HEK293 (cell line): ENCODE results near the gene SLC29A3.
A peak's percentile ranks its signal among the peaks of the same experiment; 100 is the strongest.

Source experiments
- GLI2 ChIP-seq: fragments of 450-650 bp; formaldehyde crosslinking; IDR thresholded peaks from 2 replicates; pipeline ENCODE4; 2017; ENCODE audit warnings: missing biosample characterization, missing genetic modification characterization, low read depth, borderline replicate concordance
- GLI4 ChIP-seq: fragments of 450-650 bp; formaldehyde crosslinking; IDR thresholded peaks from 2 replicates; pipeline ENCODE4 v1.5.1; 2016; ENCODE audit warnings: missing biosample characterization, missing genetic modification characterization
- GLIS1 ChIP-seq: fragments of 450-650 bp; formaldehyde crosslinking; IDR thresholded peaks from 2 replicates; pipeline ENCODE4 v1.5.1; 2016; ENCODE audit warnings: missing biosample characterization, missing genetic modification characterization
- IKZF3 ChIP-seq: fragments of 450-650 bp; IDR thresholded peaks from 2 replicates; pipeline ENCODE4 v1.5.0; 2018; ENCODE audit warnings: missing biosample characterization, mild to moderate bottlenecking, missing genetic modification characterization, moderate library complexity
- PRDM1 ChIP-seq: fragments of 450-650 bp; formaldehyde crosslinking; IDR thresholded peaks from 2 replicates; pipeline ENCODE4; 2016; ENCODE audit warnings: missing biosample characterization, missing genetic modification characterization
- SP3 ChIP-seq: fragments of 450-650 bp; formaldehyde crosslinking; IDR thresholded peaks from 2 replicates; pipeline ENCODE4 v1.5.1; 2016; ENCODE audit warnings: missing biosample characterization, missing genetic modification characterization
- SP7 ChIP-seq: fragments of 450-650 bp; formaldehyde crosslinking; IDR thresholded peaks from 2 replicates; pipeline ENCODE4 v1.5.1; 2016; ENCODE audit warnings: missing biosample characterization, missing genetic modification characterization
- ZBTB26 ChIP-seq: fragments of 450-650 bp; formaldehyde crosslinking; optimal IDR thresholded peaks from 2 replicates; pipeline ENCODE3; 2016; ENCODE audit warnings: missing biosample characterization, mild to moderate bottlenecking, missing genetic modification characterization
- ZFHX2 ChIP-seq: fragments of 450-650 bp; formaldehyde crosslinking; conservative IDR thresholded peaks from 2 replicates; pipeline ENCODE4 v1.5.1; 2016; ENCODE audit warnings: missing biosample characterization, missing genetic modification characterization
- ZFP3 ChIP-seq: fragments of 450-650 bp; formaldehyde crosslinking; IDR thresholded peaks from 2 replicates; pipeline ENCODE4 v1.5.1; 2016; ENCODE audit warnings: low read depth, missing biosample characterization, missing genetic modification characterization
- ZIC2 ChIP-seq: fragments of 450-650 bp; formaldehyde crosslinking; IDR thresholded peaks from 2 replicates; pipeline ENCODE4 v1.5.1; 2016; ENCODE audit warnings: missing biosample characterization, missing genetic modification characterization
- ZNF132 ChIP-seq: fragments of 450-650 bp; formaldehyde crosslinking; IDR thresholded peaks from 2 replicates; pipeline ENCODE4 v1.5.1; 2017; ENCODE audit warnings: missing biosample characterization, missing genetic modification characterization, borderline replicate concordance
- ZNF140 ChIP-seq: fragments of 450-650 bp; formaldehyde crosslinking; IDR thresholded peaks from 2 replicates; pipeline ENCODE4 v1.5.1; 2016; ENCODE audit warnings: missing biosample characterization, missing genetic modification characterization
- ZNF18 ChIP-seq: fragments of 450-650 bp; formaldehyde crosslinking; IDR thresholded peaks from 2 replicates; pipeline ENCODE4 v1.5.1; 2016; ENCODE audit warnings: missing biosample characterization, missing genetic modification characterization
- ZNF221 ChIP-seq: fragments of 450-650 bp; formaldehyde crosslinking; IDR thresholded peaks from 2 replicates; pipeline ENCODE4 v1.5.1; 2017; ENCODE audit warnings: missing biosample characterization, missing genetic modification characterization, borderline replicate concordance
- ZNF248 ChIP-seq: fragments of 450-650 bp; formaldehyde crosslinking; IDR thresholded peaks from 2 replicates; pipeline ENCODE4 v1.5.1; 2017; ENCODE audit warnings: missing biosample characterization, missing genetic modification characterization
- ZNF354C ChIP-seq: fragments of 450-650 bp; formaldehyde crosslinking; IDR thresholded peaks from 2 replicates; pipeline ENCODE4 v1.5.1; 2016; ENCODE audit warnings: missing biosample characterization, missing genetic modification characterization, low read depth, borderline replicate concordance
- ZNF362 ChIP-seq: fragments of 450-650 bp; formaldehyde crosslinking; IDR thresholded peaks from 2 replicates; pipeline ENCODE4 v1.5.1; 2016; ENCODE audit warnings: missing biosample characterization, missing genetic modification characterization
- ZNF391 ChIP-seq: fragments of 450-650 bp; formaldehyde crosslinking; IDR thresholded peaks from 2 replicates; pipeline ENCODE4 v1.5.1; 2016; ENCODE audit warnings: low read depth, missing biosample characterization, missing genetic modification characterization, borderline replicate concordance
- ZNF423 ChIP-seq: fragments of 450-650 bp; formaldehyde crosslinking; IDR thresholded peaks from 2 replicates; pipeline ENCODE4 v1.5.1; 2016; ENCODE audit warnings: missing biosample characterization, missing genetic modification characterization
- ZNF473 ChIP-seq: fragments of 450-650 bp; formaldehyde crosslinking; IDR thresholded peaks from 2 replicates; pipeline ENCODE4 v1.5.1; 2017; ENCODE audit warnings: missing biosample characterization, missing genetic modification characterization
- ZNF521 ChIP-seq: fragments of 450-650 bp; formaldehyde crosslinking; IDR thresholded peaks from 2 replicates; pipeline ENCODE4 v1.5.1; 2017; ENCODE audit warnings: missing biosample characterization, mild to moderate bottlenecking, missing genetic modification characterization
- ZNF529 ChIP-seq: fragments of 450-650 bp; formaldehyde crosslinking; IDR thresholded peaks from 2 replicates; pipeline ENCODE4 v1.5.1; 2017; ENCODE audit warnings: missing genetic modification characterization, missing biosample characterization; ENCODE audit not compliant: insufficient replicate concordance
- ZNF555 ChIP-seq: fragments of 450-650 bp; formaldehyde crosslinking; conservative IDR thresholded peaks from 2 replicates; pipeline ENCODE4 v1.5.1; 2017; ENCODE audit warnings: missing biosample characterization, mild to moderate bottlenecking, missing genetic modification characterization, inconsistent platforms
- ZNF600 ChIP-seq: fragments of 450-650 bp; formaldehyde crosslinking; IDR thresholded peaks from 2 replicates; pipeline ENCODE4 v1.5.1; 2016; ENCODE audit warnings: missing biosample characterization, missing genetic modification characterization
- ZNF610 ChIP-seq: fragments of 450-650 bp; formaldehyde crosslinking; IDR thresholded peaks from 2 replicates; pipeline ENCODE4 v1.5.1; 2016; ENCODE audit warnings: missing biosample characterization, missing genetic modification characterization, borderline replicate concordance
- ZNF624 ChIP-seq: fragments of 450-650 bp; formaldehyde crosslinking; IDR thresholded peaks from 2 replicates; pipeline ENCODE4 v1.5.1; 2017; ENCODE audit warnings: missing biosample characterization, missing genetic modification characterization
- ZNF785 ChIP-seq: fragments of 450-650 bp; formaldehyde crosslinking; IDR thresholded peaks from 2 replicates; pipeline ENCODE4 v1.5.1; 2016; ENCODE audit warnings: missing biosample characterization, missing genetic modification characterization
- ZNF837 ChIP-seq: fragments of 450-650 bp; formaldehyde crosslinking; IDR thresholded peaks from 2 replicates; pipeline ENCODE4 v1.5.1; 2016; ENCODE audit warnings: missing biosample characterization, missing genetic modification characterization
- TF ChIP-seq, protein P1 (sequence below): fragments of 450-650 bp; formaldehyde crosslinking; IDR thresholded peaks from 2 replicates; pipeline ENCODE4 v1.5.1; 2016; ENCODE audit warnings: missing biosample characterization, missing genetic modification characterization
- TF ChIP-seq, protein P2 (sequence below): fragments of 450-650 bp; formaldehyde crosslinking; IDR thresholded peaks from 2 replicates; pipeline ENCODE4 v1.5.1; 2017; ENCODE audit warnings: missing biosample characterization, missing genetic modification characterization
- TF ChIP-seq, protein P3 (sequence below): fragments of 450-650 bp; IDR thresholded peaks from 2 replicates; pipeline ENCODE4 v1.5.1; 2018; ENCODE audit warnings: missing biosample characterization, mild to moderate bottlenecking, missing genetic modification characterization

The SLC29A3 gene

GRCh38 chr10:71396084-71396710 is 77.1 kb downstream of the SLC29A3 start (continued):
- TF ChIP-seq ZNF18: no peak
- no peak for TF ChIP-seq ZNF248 (tag by site-specific recombination)
- TF ChIP-seq PRDM1 (tag by site-specific recombination): no peak
- TF ChIP-seq ZNF362 (tag by site-specific recombination): no peak
- TF ChIP-seq ZFHX2 (tag by site-specific recombination): no peak
- no peak for TF ChIP-seq ZNF423 (tag by site-specific recombination)
- no peak for TF ChIP-seq ZNF354C (tag by site-specific recombination)
- no peak for TF ChIP-seq ZNF555 (tag by site-specific recombination)
- no peak for TF ChIP-seq ZNF132
- TF ChIP-seq SP7 (tag by site-specific recombination): no peak
- TF ChIP-seq ZNF140 (tag by site-specific recombination): no peak
- peak; percentile 54; the same call in 1 of the 2 replicates for TF ChIP-seq GLIS1 (tag by site-specific recombination)
- no peak for TF ChIP-seq ZNF785 (tag by site-specific recombination)
- no peak for TF ChIP-seq SP3 (tag by site-specific recombination)
- TF ChIP-seq ZNF837 (tag by site-specific recombination): no peak
- TF ChIP-seq ZIC2 (tag by site-specific recombination): peak; percentile 82
- no peak for TF ChIP-seq ZNF221 (tag by site-specific recombination)
- TF ChIP-seq ZFP3 (tag by site-specific recombination): no peak
- 0 out of 2 replicates have a peak, but pooled peaks have one; percentile 43 for TF ChIP-seq IKZF3 (tag by site-specific recombination)
- no peak for TF ChIP-seq ZNF624
- TF ChIP-seq, protein P1, sequence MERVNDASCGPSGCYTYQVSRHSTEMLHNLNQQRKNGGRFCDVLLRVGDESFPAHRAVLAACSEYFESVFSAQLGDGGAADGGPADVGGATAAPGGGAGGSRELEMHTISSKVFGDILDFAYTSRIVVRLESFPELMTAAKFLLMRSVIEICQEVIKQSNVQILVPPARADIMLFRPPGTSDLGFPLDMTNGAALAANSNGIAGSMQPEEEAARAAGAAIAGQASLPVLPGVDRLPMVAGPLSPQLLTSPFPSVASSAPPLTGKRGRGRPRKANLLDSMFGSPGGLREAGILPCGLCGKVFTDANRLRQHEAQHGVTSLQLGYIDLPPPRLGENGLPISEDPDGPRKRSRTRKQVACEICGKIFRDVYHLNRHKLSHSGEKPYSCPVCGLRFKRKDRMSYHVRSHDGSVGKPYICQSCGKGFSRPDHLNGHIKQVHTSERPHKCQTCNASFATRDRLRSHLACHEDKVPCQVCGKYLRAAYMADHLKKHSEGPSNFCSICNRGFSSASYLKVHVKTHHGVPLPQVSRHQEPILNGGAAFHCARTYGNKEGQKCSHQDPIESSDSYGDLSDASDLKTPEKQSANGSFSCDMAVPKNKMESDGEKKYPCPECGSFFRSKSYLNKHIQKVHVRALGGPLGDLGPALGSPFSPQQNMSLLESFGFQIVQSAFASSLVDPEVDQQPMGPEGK (tag by site-specific recombination): peak; percentile 69
- peak; percentile 70 for TF ChIP-seq ZBTB26
- no peak for TF ChIP-seq ZNF610 (tag by site-specific recombination)
- TF ChIP-seq ZNF529 (tag by site-specific recombination): no peak
- no peak for TF ChIP-seq ZNF473 (tag by site-specific recombination)
- no peak for TF ChIP-seq GLI4 (tag by site-specific recombination)
- TF ChIP-seq ZNF600 (tag by site-specific recombination): no peak
- TF ChIP-seq, protein P2, sequence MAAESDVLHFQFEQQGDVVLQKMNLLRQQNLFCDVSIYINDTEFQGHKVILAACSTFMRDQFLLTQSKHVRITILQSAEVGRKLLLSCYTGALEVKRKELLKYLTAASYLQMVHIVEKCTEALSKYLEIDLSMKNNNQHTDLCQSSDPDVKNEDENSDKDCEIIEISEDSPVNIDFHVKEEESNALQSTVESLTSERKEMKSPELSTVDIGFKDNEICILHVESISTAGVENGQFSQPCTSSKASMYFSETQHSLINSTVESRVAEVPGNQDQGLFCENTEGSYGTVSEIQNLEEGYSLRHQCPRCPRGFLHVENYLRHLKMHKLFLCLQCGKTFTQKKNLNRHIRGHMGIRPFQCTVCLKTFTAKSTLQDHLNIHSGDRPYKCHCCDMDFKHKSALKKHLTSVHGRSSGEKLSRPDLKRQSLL (tag by site-specific recombination): no peak
- no peak for TF ChIP-seq GLI2 (tag by site-specific recombination)
- no peak for TF ChIP-seq ZNF521 (tag by site-specific recombination)
- TF ChIP-seq ZNF391: no peak
- TF ChIP-seq, protein P3, sequence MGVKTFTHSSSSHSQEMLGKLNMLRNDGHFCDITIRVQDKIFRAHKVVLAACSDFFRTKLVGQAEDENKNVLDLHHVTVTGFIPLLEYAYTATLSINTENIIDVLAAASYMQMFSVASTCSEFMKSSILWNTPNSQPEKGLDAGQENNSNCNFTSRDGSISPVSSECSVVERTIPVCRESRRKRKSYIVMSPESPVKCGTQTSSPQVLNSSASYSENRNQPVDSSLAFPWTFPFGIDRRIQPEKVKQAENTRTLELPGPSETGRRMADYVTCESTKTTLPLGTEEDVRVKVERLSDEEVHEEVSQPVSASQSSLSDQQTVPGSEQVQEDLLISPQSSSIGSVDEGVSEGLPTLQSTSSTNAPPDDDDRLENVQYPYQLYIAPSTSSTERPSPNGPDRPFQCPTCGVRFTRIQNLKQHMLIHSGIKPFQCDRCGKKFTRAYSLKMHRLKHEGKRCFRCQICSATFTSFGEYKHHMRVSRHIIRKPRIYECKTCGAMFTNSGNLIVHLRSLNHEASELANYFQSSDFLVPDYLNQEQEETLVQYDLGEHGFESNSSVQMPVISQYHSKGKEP (tag by site-specific recombination): no peak
